ENCODE results near the gene FAM153A.
"Not testable (repeated sequence)": the region's sequence is repeated elsewhere in the genome, so short reads cannot be mapped to it uniquely, and the experiment has no call there.

FAM153A gene

DNA sequence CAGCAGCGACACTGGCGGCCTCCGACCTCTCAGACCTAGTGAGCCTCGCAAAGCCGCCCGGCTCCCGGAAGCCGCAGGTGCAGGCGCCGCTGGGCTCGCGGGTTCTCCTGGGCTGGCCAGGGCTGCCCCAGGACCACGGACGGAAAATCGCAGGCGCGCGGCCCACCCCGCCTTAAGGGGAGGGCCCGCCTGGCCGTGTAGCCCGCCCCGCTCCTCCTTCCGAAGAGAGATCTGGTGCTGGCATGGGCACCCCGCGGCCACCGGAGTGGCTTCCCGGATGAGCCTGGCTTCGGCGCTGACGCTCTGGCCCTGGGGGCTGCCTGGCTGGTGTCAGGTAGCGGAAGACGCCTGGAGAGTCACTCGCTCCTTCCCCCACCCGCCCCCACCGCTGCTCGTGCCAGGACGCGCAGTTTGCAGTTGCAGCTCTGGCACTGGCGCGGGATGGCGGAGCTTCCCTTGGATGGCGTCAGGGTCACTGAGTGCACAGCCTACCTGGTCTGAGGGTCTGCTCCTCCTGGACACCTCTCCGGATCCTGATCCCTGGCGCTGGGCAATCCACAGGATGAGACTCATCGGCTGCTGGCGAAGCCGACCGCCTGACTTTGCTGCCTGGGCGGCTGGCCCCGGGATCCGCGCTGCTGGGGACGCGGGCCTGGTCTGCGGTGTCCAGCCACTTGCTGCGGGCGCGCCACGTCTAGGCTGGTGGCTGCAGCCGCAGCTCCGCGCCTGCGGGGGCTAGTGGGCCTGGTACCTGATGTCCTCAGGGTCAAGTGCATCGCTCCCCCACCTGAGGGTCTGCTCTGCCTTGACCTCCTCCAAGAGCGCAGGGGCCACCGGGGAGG, at the start of gene FAM153A:
Gene FAM153A, minus strand, starts transcription at position 108 of the 842 bp plus-strand sequence.
- H3K4me1 ChIP-seq (ENCODE audit: control insufficient read depth in 1 of 2, insufficient read depth in 2 of 2, low read length in 2 of 2); H3K9me3 ChIP-seq (ENCODE audit: control insufficient read depth in 1 of 2, low read length in 2 of 2); H3K27ac ChIP-seq (ENCODE audit: low read length); H3K36me3 ChIP-seq (ENCODE audit: control insufficient read depth in 1 of 2, insufficient read depth in 2 of 2, low read length in 2 of 2); H3K27me3 ChIP-seq (ENCODE audit: low read depth, low read length); H3K4me3 ChIP-seq (ENCODE audit: low read depth in 1 of 2, low read length in 2 of 2): not testable (repeated sequence)

DNA sequence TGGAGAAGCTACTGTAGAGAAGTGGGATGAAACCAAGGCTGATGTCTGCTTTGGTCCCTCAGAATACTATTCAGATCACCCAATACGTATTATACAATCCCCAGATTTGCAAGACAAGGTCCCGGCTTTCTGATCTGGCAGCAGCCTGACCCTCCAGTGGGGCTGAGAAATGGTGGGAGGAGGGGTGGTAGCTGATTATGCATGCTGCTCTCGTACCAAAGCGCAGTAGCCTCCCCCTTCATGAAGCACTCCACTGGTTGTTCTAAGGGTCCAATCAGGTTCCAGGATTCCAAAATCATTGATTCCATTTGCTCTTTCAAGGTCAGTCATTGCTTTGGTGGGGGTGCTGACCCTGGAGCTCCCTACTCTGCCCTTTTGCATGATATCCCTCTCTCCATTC, 49.6 kb upstream of the FAM153A start:
- not testable (repeated sequence) for H3K4me3 ChIP-seq (ENCODE audit: low read depth in 1 of 2, low read length in 2 of 2); H3K27ac ChIP-seq (ENCODE audit: low read length); H3K9me3 ChIP-seq (ENCODE audit: control insufficient read depth in 1 of 2, low read length in 2 of 2); H3K4me1 ChIP-seq (ENCODE audit: control insufficient read depth in 1 of 2, insufficient read depth in 2 of 2, low read length in 2 of 2); H3K27me3 ChIP-seq (ENCODE audit: low read depth, low read length); H3K36me3 ChIP-seq (ENCODE audit: control insufficient read depth in 1 of 2, insufficient read depth in 2 of 2, low read length in 2 of 2)

DNA sequence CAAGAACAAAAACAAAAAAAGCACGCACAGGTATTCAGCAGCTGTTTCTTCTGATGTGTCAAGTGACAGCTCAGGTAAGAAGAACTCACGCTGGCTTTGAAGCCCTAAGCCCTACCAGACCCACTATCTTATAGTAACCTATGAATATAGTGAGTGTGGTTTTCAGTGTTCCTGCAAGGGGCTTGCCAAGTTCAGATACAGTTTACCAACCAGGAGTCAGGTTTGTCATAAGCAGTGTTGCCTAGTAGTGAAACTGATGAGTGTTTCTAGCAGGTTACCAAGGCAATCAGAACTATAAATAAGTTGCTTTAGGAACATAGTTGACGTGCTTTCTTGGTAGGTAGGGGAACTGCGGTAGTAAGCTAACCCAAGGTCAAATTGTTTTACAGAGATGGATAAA, 43.4 kb upstream of the FAM153A start:
- not testable (repeated sequence) for H3K36me3 ChIP-seq (ENCODE audit: control insufficient read depth in 1 of 2, insufficient read depth in 2 of 2, low read length in 2 of 2); H3K27ac ChIP-seq (ENCODE audit: low read length); H3K9me3 ChIP-seq (ENCODE audit: control insufficient read depth in 1 of 2, low read length in 2 of 2); H3K27me3 ChIP-seq (ENCODE audit: low read depth, low read length); H3K4me3 ChIP-seq (ENCODE audit: low read depth in 1 of 2, low read length in 2 of 2); H3K4me1 ChIP-seq (ENCODE audit: control insufficient read depth in 1 of 2, insufficient read depth in 2 of 2, low read length in 2 of 2)

DNA sequence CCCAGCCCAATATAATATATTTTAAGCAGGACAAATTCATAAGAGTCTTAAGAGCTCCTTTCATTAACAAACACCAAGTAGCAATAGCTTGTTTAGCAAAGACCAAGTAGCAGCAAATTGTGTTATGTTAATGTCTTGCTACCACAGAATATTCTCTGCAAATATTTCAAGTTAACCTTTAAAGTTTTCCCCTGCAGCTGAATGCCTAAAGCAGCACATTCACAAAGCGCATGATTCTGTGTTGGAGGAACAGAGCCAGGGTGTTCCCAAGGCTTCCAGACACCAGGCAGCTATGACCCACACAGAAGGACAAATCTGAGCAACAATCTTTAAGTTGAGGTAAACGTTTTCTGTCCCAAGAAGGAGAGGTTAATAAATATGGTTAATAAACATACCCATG, 42.1 kb upstream of the FAM153A start:
- H3K4me1 ChIP-seq (ENCODE audit: control insufficient read depth in 1 of 2, insufficient read depth in 2 of 2, low read length in 2 of 2); H3K4me3 ChIP-seq (ENCODE audit: low read depth in 1 of 2, low read length in 2 of 2); H3K27ac ChIP-seq (ENCODE audit: low read length); H3K27me3 ChIP-seq (ENCODE audit: low read depth, low read length); H3K36me3 ChIP-seq (ENCODE audit: control insufficient read depth in 1 of 2, insufficient read depth in 2 of 2, low read length in 2 of 2); H3K9me3 ChIP-seq (ENCODE audit: control insufficient read depth in 1 of 2, low read length in 2 of 2): not testable (repeated sequence)

DNA sequence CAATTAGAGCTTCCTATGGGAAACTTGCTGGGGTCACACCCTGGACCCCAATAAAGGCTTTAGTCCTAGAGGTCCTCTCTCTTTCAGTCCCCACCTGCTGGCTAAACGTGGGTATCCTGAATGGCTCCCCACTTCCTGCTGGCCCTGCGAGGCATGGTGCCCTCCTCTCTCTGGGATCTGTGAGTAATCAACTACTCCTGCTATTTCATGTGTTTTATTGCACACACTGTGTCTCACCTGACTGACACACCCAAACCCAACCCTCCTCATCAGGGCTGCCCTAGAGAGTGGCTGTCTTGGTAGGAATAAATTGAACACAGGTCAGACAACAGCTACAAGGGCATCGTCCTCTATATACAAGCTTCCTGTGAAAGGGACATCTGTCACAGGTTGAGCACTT, 39.8 kb upstream of the FAM153A start:
- H3K27me3 ChIP-seq (ENCODE audit: low read depth, low read length); H3K4me3 ChIP-seq (ENCODE audit: low read depth in 1 of 2, low read length in 2 of 2); H3K36me3 ChIP-seq (ENCODE audit: control insufficient read depth in 1 of 2, insufficient read depth in 2 of 2, low read length in 2 of 2); H3K4me1 ChIP-seq (ENCODE audit: control insufficient read depth in 1 of 2, insufficient read depth in 2 of 2, low read length in 2 of 2); H3K27ac ChIP-seq (ENCODE audit: low read length); H3K9me3 ChIP-seq (ENCODE audit: control insufficient read depth in 1 of 2, low read length in 2 of 2): not testable (repeated sequence)

DNA sequence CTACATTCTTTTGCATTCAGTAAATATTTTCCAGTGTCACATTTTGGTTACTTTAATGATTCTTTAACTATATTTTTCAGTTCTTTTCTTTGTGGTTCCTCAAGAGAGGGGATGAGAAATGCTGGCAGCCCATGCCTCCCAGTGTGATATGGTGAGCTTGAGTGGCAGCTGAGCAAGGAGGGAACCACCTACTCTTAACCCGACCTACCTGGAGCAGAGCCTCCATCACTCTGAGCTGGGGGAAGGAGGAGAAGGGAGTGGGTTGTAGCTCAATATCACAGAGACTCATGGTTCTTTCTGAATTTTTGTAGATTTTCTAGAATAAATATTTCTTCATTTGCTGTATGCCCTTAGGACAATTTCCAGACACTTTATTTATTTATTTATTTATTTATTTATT, 37.0 kb upstream of the FAM153A start:
- not testable (repeated sequence) for H3K27me3 ChIP-seq (ENCODE audit: low read depth, low read length); H3K36me3 ChIP-seq (ENCODE audit: control insufficient read depth in 1 of 2, insufficient read depth in 2 of 2, low read length in 2 of 2); H3K4me1 ChIP-seq (ENCODE audit: control insufficient read depth in 1 of 2, insufficient read depth in 2 of 2, low read length in 2 of 2); H3K9me3 ChIP-seq (ENCODE audit: control insufficient read depth in 1 of 2, low read length in 2 of 2); H3K4me3 ChIP-seq (ENCODE audit: low read depth in 1 of 2, low read length in 2 of 2); H3K27ac ChIP-seq (ENCODE audit: low read length)

DNA sequence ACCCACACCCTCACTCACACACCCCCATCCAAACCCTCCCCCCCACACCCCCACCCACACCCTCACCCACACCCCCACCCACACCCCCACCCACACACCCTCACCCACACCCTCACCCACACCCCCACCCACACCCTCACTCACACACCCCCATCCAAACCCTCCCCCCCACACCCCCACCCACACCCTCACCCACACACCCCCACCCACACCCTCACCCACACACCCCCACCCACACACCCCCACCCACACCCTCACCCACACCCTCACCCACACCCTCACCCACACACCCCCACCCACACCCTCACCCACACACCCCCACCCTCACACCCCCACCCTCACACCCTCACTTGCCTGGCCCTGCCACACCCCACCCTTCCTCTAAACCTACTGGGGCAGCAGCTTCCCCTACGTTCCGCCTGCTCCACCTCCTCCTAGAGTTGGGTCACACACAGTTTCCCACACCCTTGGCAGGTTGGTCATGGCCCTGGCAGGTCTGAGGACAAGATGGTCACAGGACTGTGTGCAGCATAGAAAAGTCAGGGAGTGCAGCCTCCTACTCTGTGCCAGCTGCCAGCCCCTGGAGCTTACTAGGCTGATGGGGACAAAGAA, 30.2 kb upstream of the FAM153A start:
- H3K9me3 ChIP-seq (ENCODE audit: control insufficient read depth in 1 of 2, low read length in 2 of 2); H3K4me1 ChIP-seq (ENCODE audit: control insufficient read depth in 1 of 2, insufficient read depth in 2 of 2, low read length in 2 of 2); H3K27me3 ChIP-seq (ENCODE audit: low read depth, low read length); H3K36me3 ChIP-seq (ENCODE audit: control insufficient read depth in 1 of 2, insufficient read depth in 2 of 2, low read length in 2 of 2); H3K27ac ChIP-seq (ENCODE audit: low read length); H3K4me3 ChIP-seq (ENCODE audit: low read depth in 1 of 2, low read length in 2 of 2): not testable (repeated sequence)

DNA sequence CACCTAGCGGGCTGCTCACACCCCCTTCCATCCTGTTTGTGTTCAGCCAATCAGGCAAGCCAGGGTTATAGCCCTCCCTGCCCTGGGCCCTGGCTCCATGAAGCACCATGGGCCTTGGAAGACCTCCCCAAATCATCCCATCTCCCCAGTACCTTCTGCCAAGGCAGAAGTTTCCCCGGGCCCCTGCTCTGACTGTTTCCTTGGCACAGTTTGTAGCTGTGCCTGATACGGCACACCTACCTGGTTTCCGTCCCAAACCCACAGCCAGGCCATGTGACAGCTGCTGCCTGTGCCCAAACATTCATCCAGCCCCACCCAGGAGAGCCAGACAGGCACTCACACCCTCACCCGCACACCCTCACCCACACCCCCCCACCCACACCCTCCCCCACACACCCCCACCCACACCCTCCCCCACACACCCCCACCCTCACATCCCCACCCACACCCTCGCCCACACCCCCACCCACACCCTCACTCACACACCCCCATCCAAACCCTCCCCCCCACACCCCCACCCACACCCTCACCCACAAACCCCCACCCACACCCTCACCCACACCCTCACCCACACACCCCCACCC, 29.6 kb upstream of the FAM153A start:
- H3K4me1 ChIP-seq (ENCODE audit: control insufficient read depth in 1 of 2, insufficient read depth in 2 of 2, low read length in 2 of 2); H3K4me3 ChIP-seq (ENCODE audit: low read depth in 1 of 2, low read length in 2 of 2); H3K27ac ChIP-seq (ENCODE audit: low read length); H3K9me3 ChIP-seq (ENCODE audit: control insufficient read depth in 1 of 2, low read length in 2 of 2); H3K36me3 ChIP-seq (ENCODE audit: control insufficient read depth in 1 of 2, insufficient read depth in 2 of 2, low read length in 2 of 2); H3K27me3 ChIP-seq (ENCODE audit: low read depth, low read length): not testable (repeated sequence)

DNA sequence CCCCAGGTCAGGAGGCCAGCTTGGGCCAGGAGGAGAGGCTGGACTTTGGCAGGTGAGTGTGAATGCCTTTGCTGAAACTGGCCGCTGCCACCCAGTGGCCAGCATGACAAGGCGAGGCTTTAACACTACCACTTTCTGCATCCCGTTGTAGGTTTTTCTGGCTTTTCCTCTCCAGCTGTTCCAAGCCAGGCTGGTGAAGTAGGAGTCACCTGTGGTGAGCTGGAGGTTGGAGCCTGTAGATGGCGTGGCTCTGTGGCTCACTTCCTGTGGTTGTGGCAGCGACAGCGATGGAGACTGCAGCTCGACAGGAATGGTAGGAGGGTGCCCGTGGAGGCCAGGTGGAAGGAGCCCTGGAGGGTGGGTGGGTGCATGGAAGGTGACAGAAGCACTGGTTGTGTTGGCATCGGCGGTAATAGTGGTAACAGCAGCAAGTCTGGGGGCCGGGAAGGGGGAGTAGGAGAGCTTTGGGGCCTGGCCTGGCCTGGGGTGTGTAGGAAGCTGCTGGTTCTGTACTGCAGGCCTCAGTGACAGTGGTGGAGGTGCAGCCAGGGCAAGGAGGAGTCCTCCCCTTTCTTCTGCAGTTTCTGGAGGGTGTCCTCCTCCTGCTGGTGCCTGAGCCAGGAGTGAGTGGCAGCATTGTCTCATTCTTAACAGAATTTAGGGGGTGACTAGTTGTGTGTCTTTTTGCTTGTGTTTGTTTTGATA, 26.7 kb upstream of the FAM153A start:
- not testable (repeated sequence) for H3K4me3 ChIP-seq (ENCODE audit: low read depth in 1 of 2, low read length in 2 of 2); H3K9me3 ChIP-seq (ENCODE audit: control insufficient read depth in 1 of 2, low read length in 2 of 2); H3K27me3 ChIP-seq (ENCODE audit: low read depth, low read length); H3K36me3 ChIP-seq (ENCODE audit: control insufficient read depth in 1 of 2, insufficient read depth in 2 of 2, low read length in 2 of 2); H3K27ac ChIP-seq (ENCODE audit: low read length); H3K4me1 ChIP-seq (ENCODE audit: control insufficient read depth in 1 of 2, insufficient read depth in 2 of 2, low read length in 2 of 2)

DNA sequence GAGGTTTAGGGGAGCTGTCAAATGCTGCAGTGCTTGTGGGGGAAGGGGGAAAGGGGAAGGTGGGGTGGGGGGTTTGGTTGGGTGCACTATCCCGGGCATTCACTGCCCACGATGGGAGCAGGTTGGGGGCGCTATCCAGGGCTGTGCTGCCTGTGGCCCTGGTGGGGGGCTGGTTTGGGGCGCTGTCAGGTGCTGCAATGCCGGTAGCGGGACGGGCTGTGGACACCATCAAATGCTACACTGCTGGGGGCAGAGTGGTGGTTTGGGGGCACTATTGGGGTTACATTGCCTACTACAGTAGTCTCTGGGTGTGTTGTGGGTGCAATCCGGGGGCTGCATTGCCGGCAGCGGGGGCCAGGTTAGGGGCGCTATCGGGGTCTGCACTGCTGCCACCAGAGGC, 25.7 kb upstream of the FAM153A start:
- H3K27me3 ChIP-seq (ENCODE audit: low read depth, low read length); H3K4me1 ChIP-seq (ENCODE audit: control insufficient read depth in 1 of 2, insufficient read depth in 2 of 2, low read length in 2 of 2); H3K27ac ChIP-seq (ENCODE audit: low read length); H3K4me3 ChIP-seq (ENCODE audit: low read depth in 1 of 2, low read length in 2 of 2); H3K9me3 ChIP-seq (ENCODE audit: control insufficient read depth in 1 of 2, low read length in 2 of 2); H3K36me3 ChIP-seq (ENCODE audit: control insufficient read depth in 1 of 2, insufficient read depth in 2 of 2, low read length in 2 of 2): not testable (repeated sequence)

DNA sequence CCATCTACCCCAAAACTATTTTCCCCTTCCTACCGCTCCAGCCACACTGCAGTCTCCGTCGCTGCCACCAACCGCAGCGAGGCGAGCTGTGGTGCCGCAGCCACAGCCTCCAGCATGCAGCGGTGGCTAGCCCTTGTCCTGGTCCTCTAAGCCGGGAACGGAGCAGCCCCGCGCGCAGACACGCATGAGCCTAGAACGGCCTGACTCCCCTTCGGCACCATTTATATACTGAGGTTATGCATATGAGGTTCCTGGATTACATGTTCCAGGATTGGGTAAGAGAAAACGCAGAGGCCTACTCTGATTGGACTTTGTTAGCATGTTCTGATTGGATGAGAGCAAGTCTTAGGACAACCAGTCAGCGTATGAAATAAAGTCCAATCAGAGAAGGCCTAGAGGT, 24.6 kb upstream of the FAM153A start:
- not testable (repeated sequence) for H3K27ac ChIP-seq (ENCODE audit: low read length); H3K4me1 ChIP-seq (ENCODE audit: control insufficient read depth in 1 of 2, insufficient read depth in 2 of 2, low read length in 2 of 2); H3K36me3 ChIP-seq (ENCODE audit: control insufficient read depth in 1 of 2, insufficient read depth in 2 of 2, low read length in 2 of 2); H3K27me3 ChIP-seq (ENCODE audit: low read depth, low read length); H3K4me3 ChIP-seq (ENCODE audit: low read depth in 1 of 2, low read length in 2 of 2); H3K9me3 ChIP-seq (ENCODE audit: control insufficient read depth in 1 of 2, low read length in 2 of 2)
